C4-2B (cell line): ENCODE measurements around the gene RPL10.
A peak's percentile ranks its signal among the peaks of the same experiment; 100 is the strongest.

Experiments used
- H3K27ac ChIP-seq: fragments of 450-650 bp; 2 replicates; pipeline ENCODE4 v1.5.1; 2017
- CTCF ChIP-seq: fragments of 450-650 bp; conservative IDR thresholded peaks from 2 replicates; pipeline ENCODE4 v1.5.1; 2017; ENCODE audit warnings: mild to moderate bottlenecking
- ZFX ChIP-seq: fragments of 450-650 bp; IDR thresholded peaks from 2 replicates; pipeline ENCODE4 v1.6.1; 2017

RPL10 gene

GRCh38 chrX:154440623-154441357 is 42.6 kb downstream of the RPL10 start:
- TF ChIP-seq ZFX (no peak), CTCF (no peak)
- no peak overlapping the region for H3K27ac ChIP-seq

DNA sequence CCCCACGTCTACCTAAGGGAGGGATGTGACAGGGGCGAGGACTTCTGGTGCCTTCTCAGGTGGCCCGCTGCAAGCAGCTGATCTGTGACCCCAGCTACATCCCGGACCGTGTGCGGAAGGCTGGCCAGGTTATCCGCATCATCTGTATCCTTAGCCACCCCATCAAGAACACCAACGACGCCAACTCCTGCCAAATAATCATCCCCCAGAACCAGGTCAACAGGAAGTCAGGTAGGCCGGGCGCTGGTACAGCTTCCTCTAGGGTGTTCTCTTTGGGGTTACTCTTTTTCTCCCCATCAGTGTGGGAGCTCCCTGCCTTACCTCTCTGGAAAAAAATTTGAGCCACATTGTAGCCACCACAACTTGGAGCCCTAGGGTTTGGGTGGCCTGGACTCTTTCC is 43.4 kb downstream of the RPL10 start:
- TF ChIP-seq ZFX (no peak), CTCF (no peak)

DNA sequence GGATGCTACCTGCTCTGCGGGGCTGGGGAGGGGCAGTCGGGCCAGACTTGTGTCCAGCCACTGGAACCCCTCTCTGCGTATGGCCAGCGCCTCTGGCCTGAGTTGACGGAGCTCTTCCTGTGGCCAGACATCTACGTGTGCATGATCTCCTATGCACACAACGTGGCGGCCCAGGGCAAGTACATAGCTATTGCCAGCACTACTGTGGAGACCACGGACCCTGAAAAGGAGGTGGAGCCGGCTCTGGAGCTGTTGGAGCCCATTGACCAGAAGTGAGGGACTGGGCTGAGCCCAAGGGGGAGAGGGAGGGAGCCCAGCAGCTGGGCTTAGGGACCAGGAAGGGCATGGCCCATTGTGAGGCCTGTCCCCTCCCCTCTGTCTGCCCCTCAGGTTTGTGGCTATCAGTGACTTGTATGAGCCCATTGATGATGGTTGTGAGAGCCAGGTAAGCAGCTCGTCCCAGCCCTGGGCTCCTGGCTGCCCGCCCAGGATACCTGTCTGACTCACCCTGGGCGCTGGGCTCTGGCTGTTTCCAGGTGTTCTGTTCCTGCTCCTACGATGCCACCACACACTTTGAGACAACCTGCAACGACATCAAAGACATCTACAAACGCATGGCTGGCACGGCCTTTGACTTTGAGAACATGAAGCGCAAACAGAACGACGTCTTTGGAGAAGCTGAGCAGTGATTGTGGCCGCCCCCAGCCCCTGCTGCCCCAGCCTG is 44.0 kb downstream of the RPL10 start:
- TF ChIP-seq CTCF (no peak), ZFX (no peak)
- peak overlapping the region; percentile 97; the same call in 1 of the 2 replicates for H3K27ac ChIP-seq

More for the DNA sequence above, 43.4 kb downstream of the RPL10 start:
- no peak overlapping the region for H3K27ac ChIP-seq

DNA sequence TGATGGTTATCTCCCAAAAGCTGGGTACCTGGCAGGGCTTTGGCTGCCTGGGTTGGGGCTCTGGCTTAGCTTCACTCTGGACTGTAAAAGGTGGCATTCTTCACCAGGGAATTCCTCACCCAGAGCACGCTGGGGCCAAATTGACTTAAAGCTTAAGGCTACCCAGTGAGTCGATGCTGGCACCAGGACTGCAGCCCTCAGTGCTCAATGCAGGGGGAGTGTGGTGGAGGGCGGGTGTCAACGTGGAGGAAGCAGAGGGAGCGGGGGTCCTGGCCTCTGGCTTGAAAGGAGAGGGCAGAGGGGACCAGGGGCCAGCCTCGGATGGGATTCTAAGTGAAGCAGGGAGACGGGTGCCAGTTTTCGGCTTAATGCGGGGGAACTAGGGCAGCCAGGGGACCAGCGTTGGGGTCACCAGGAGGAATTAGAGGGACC is 45.3 kb downstream of the RPL10 start:
- peak overlapping the region; percentile 97 for H3K27ac ChIP-seq
- no peak for TF ChIP-seq ZFX
- no peak for TF ChIP-seq CTCF

- H3K27ac ChIP-seq = peak within 1 kb of the TSS; percentile 97
- TF ChIP-seq CTCF = no peak
- TF ChIP-seq ZFX = peak; percentile 71; the same call in 1 of the 2 replicates
These were observed 46.0 kb downstream of the RPL10 start, which contains the start of gene FAM50A for GRCh38 chrX:154443992-154444754. Gene FAM50A, plus strand, starts transcription at chrX:154444141. Its CDS starts 95 bp downstream, at chrX:154444236.

- no peak; the same call in 1 of the 2 replicates for TF ChIP-seq ZFX
- H3K27ac ChIP-seq = peak overlapping the region; percentile 97
These were observed 46.6 kb downstream of the RPL10 start for GRCh38 chrX:154444755-154445246.

DNA sequence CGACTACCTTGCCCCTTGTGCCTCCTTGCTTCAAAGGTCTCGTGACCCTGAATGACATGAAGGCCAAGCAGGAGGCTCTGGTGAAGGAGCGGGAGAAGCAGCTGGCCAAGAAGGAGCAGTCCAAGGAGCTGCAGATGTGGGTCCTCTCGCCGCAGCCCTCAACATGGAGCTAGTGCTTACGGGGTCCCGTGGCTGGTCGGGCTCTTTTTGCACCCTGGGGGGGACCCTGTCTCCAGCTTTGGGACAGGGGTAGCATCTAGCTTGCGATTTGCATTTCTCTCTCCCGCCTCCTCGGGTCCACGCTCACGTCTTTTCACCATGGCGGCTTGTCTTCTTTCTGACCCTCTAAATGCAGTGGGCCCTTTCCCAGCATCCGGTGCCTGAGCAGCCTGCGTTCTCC is 47.6 kb downstream of the RPL10 start:
- no peak for TF ChIP-seq CTCF
- no peak for TF ChIP-seq ZFX
- H3K27ac ChIP-seq = no peak overlapping the region
